Measurements from ENCODE around the gene USP3. TPM values are rescaled to one million over a fixed set of nuclear protein-coding genes. Genes with fewer than 3 reads are reported as not detected.
"Not testable (repeated sequence)": the region's sequence is repeated elsewhere in the genome, so short reads cannot be mapped to it uniquely, and the experiment has no call there.

Gene USP3
- total and polyA plus RNA-seq, 9 of the 15 experiments (the other 6 are each of a cell fraction or from before 2014, with no cell fraction given) = 17.3 to 54.3 (median 34.8) TPM

GRCh38 chr15:63519548-63520178 lies 15.3 kb downstream of the USP3 start:
- DNase-seq (ENCODE audit: extremely low read depth in 1 of 4, low spot score in 3 of 4) (no peak), ATAC-seq (no peak), FAIRE-seq (no peak)
- H3K4me1 ChIP-seq (replicated peaks in 1 of 2; ENCODE audit: control insufficient read depth in 2 of 2, insufficient read depth in 2 of 2, low read length in 2 of 2) = peaks cover 15 to 49% of the 10 kb centered on the region in 2 experiments; a peak in 4 of 5 replicates
- H3K27me3 ChIP-seq (ENCODE audit: control insufficient read depth in 2 of 2, insufficient read depth in 2 of 2, low read length in 2 of 2) = no peaks in the 10 kb centered on the region
- BruUV-seq (replicated peaks) = no TSS peak
- no peak overlapping the region for H3K9ac ChIP-seq (ENCODE audit: insufficient read depth in 1 of 2, low read depth in 2 of 2, low read length in 2 of 2)
- H4K20me1 ChIP-seq (replicated peaks; ENCODE audit: control insufficient read depth, insufficient read depth, low read length) = peaks cover 16% of the 10 kb centered on the region; the same call in 1 of the 2 replicates
- no peak overlapping the region for H3K4me2 ChIP-seq (ENCODE audit: insufficient read depth, low read length)
- no peaks in the 10 kb centered on the region for H3K9me1 ChIP-seq (ENCODE audit: control insufficient read depth, insufficient read depth, low read length)
- in situ Hi-C loops (cut with MboI) (no loop called here), intact Hi-C loops (cut with micrococcal nuclease) (no loop called here)
- peaks cover 99% of the 10 kb centered on the region for H3K79me2 ChIP-seq (ENCODE audit: control insufficient read depth, insufficient read depth, low read length)
- CTCF ChIA-PET (ENCODE audit: low intra/inter-chr PET ratio) = no interaction called here
- no peaks in the 10 kb centered on the region for H3K36me3 ChIP-seq (ENCODE audit: control insufficient read depth, insufficient read depth, low read length)
- WGBS (ENCODE audit: insufficient coverage, low coverage, missing lambda C conversion rate) = 78% methylated on average over 7 of the region's 7 CpGs
- no peak overlapping the region for H3K4me3 ChIP-seq
- H2AFZ ChIP-seq (ENCODE audit: low read depth, low read length) = no peak overlapping the region
- H3K27ac ChIP-seq (ENCODE audit: extremely low read depth, low read depth, low read length) = no peak overlapping the region
- POLR2A ChIA-PET = interaction anchor here (0.7 to 5.9 kb wide), 3 partner anchors 10 to 53 kb away, joined by 3 to 51 read pairs (median 13); partner anchors contain the start of gene USP3
- TF ChIP-seq FOXP1 (CRISPR knock-in tag; IDR thresholded peaks at IDR 0.05) (no peak), TFAM (CRISPR knock-in tag; conservative IDR thresholded peaks at IDR 0.05) (no peak), KDM4B (IDR thresholded peaks at IDR 0.05; ENCODE audit: borderline replicate concordance in 2 of 2, low read depth in 1 of 2) (no peak)
- no peaks in the 10 kb centered on the region for H3K9me3 ChIP-seq (replicated peaks; ENCODE audit: control insufficient read depth, insufficient read depth, low read depth, low read length)

GRCh38 chr15:63520462-63520861 lies 16.1 kb downstream of the USP3 start:
- 76% methylated on average over 7 of the region's 7 CpGs for WGBS (ENCODE audit: insufficient coverage, low coverage, missing lambda C conversion rate)
- 0 out of 2 replicates have a peak, but pooled peaks have one; percentile 16 for TF ChIP-seq IRF9 (tag; IDR thresholded peaks at IDR 0.05)
- peak; percentile 38; the same call in 1 of the 2 replicates for TF ChIP-seq CEBPB (tag; IDR thresholded peaks at IDR 0.05)
- peak; percentile 74 for TF ChIP-seq ATF3 (IDR thresholded peaks at IDR 0.05)
- not testable (repeated sequence) for TF ChIP-seq ATF3 (CRISPR knock-in tag; conservative IDR thresholded peaks at IDR 0.05)
- peak; percentile 61; the same call in 1 of the 2 replicates for TF ChIP-seq CEBPG (CRISPR knock-in tag; IDR thresholded peaks at IDR 0.05)
- peak in 1 of 2 experiments; percentile 44; a peak in 1 of 4 replicates for TF ChIP-seq CEBPG (tag; conservative IDR thresholded peaks at IDR 0.05 in 1 of 2, IDR thresholded peaks at IDR 0.05 in 1 of 2)

More at GRCh38 chr15:63520462-63520861, 16.1 kb downstream of the USP3 start:
- H2AFZ ChIP-seq (ENCODE audit: low read depth, low read length); H3K9me1 ChIP-seq (ENCODE audit: control insufficient read depth, insufficient read depth, low read length); H3K4me2 ChIP-seq (ENCODE audit: insufficient read depth, low read length); ATAC-seq; BruUV-seq (replicated peaks); H3K4me3 ChIP-seq; H3K9me3 ChIP-seq (replicated peaks; ENCODE audit: control insufficient read depth, insufficient read depth, low read depth, low read length); H3K36me3 ChIP-seq (ENCODE audit: control insufficient read depth, insufficient read depth, low read length); intact Hi-C loops (cut with micrococcal nuclease); in situ Hi-C loops (cut with MboI); FAIRE-seq; DNase-seq (ENCODE audit: extremely low read depth in 1 of 4, low spot score in 3 of 4); H3K27me3 ChIP-seq (ENCODE audit: control insufficient read depth in 2 of 2, insufficient read depth in 2 of 2, low read length in 2 of 2); CTCF ChIA-PET (ENCODE audit: low intra/inter-chr PET ratio); H3K27ac ChIP-seq (ENCODE audit: extremely low read depth, low read depth, low read length); H3K9ac ChIP-seq (ENCODE audit: insufficient read depth in 1 of 2, low read depth in 2 of 2, low read length in 2 of 2): not testable (repeated sequence)
- Histone ChIP-seq H3K79me2 (ENCODE audit: control insufficient read depth, insufficient read depth, low read length) (peaks cover 99% of the 10 kb centered on the region), H4K20me1 (replicated peaks; ENCODE audit: control insufficient read depth, insufficient read depth, low read length) (peaks cover 16% of the 10 kb centered on the region; the same call in 1 of the 2 replicates), H3K4me1 (replicated peaks in 1 of 2; ENCODE audit: control insufficient read depth in 2 of 2, insufficient read depth in 2 of 2, low read length in 2 of 2) (peaks cover 16 to 50% of the 10 kb centered on the region in 2 experiments; a peak in 4 of 5 replicates)
- POLR2A ChIA-PET = interaction anchor here (0.7 to 5.9 kb wide), 3 partner anchors 10 to 53 kb away, joined by 3 to 51 read pairs (median 29); partner anchors contain the start of gene USP3

Measured in K562 (cell line).